ENCODE data around the gene ANAPC2.
A peak's percentile ranks its signal among the peaks of the same experiment; 100 is the strongest.

The ANAPC2 gene

GRCh38 chr9:137217276-137218211 is 29.2 kb upstream of the ANAPC2 start:
- DNase-seq (ENCODE audit: low read depth), result peak; percentile 87
- H3K4me3 ChIP-seq (ENCODE audit: low read length), result peak overlapping the region; percentile 45
- TF ChIP-seq, protein P1, sequence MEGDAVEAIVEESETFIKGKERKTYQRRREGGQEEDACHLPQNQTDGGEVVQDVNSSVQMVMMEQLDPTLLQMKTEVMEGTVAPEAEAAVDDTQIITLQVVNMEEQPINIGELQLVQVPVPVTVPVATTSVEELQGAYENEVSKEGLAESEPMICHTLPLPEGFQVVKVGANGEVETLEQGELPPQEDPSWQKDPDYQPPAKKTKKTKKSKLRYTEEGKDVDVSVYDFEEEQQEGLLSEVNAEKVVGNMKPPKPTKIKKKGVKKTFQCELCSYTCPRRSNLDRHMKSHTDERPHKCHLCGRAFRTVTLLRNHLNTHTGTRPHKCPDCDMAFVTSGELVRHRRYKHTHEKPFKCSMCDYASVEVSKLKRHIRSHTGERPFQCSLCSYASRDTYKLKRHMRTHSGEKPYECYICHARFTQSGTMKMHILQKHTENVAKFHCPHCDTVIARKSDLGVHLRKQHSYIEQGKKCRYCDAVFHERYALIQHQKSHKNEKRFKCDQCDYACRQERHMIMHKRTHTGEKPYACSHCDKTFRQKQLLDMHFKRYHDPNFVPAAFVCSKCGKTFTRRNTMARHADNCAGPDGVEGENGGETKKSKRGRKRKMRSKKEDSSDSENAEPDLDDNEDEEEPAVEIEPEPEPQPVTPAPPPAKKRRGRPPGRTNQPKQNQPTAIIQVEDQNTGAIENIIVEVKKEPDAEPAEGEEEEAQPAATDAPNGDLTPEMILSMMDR (IDR thresholded peaks at IDR 0.05; ENCODE audit: insufficient read depth, low read depth, low read length, missing control alignments), result peak; percentile 21

- TF ChIP-seq, protein P1 (IDR thresholded peaks at IDR 0.05; ENCODE audit: insufficient read depth, low read depth, low read length, missing control alignments), result no peak
- DNase-seq (ENCODE audit: low read depth), result no peak
- no peak overlapping the region for H3K4me3 ChIP-seq (ENCODE audit: low read length)
Measured at GRCh38 chr9:137216188-137216965, 28.0 kb upstream of the ANAPC2 start.

- DNase-seq (ENCODE audit: low read depth), result no peak
- no peak overlapping the region for H3K4me3 ChIP-seq (ENCODE audit: low read length)
- TF ChIP-seq, protein P1 (IDR thresholded peaks at IDR 0.05; ENCODE audit: insufficient read depth, low read depth, low read length, missing control alignments), result no peak
Measured at GRCh38 chr9:137215196-137215986, 27.0 kb upstream of the ANAPC2 start.

GRCh38 chr9:137214620-137215019 is 26.3 kb upstream of the ANAPC2 start:
- TF ChIP-seq, protein P1 (IDR thresholded peaks at IDR 0.05; ENCODE audit: insufficient read depth, low read depth, low read length, missing control alignments), result no peak
- H3K4me3 ChIP-seq (ENCODE audit: low read length), result no peak overlapping the region
- DNase-seq (ENCODE audit: low read depth), result no peak

DNA sequence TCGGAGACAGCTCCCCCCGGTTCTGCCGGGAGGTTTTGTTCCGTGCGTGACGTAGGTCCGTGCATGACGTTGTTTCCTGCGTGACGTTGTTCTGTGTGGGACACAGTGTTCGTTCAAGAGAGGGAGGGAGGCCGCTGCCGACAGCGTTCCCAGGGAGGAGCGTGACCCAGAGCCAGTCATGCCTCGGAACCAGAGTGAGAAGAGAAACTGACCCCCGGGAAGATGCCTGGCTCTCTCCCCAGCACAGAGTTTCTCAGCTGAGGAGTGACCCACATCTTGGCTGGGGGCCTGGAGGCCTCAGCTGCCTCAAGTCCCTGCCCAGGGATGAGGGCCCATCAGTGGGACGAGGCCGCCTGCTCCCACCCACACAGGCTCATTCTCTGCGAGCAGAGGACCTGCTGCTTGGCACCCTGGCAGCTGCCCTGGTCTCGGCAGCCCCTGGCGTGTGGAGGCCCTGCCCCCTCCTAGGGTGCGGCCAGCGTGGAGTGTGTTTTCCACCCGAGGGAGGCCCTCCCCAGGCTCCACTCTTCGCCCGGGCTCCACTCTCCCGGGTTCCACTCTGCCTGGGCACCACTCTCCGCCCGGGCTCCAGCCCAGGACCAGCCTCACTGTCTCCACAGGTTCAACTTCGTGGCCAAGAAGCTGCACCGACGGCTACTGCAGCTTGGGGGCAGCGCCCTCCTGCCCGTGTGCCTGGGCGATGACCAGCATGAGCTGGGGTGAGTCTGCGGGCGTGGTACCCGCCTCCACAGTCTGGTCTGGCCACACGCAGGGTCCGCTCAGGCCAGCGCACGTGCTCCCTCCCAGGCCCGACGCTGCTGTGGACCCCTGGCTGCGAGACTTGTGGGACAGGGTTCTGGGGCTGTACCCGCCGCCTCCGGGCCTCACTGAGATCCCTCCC is 25.1 kb upstream of the ANAPC2 start:
- TF ChIP-seq, protein P1 (IDR thresholded peaks at IDR 0.05; ENCODE audit: insufficient read depth, low read depth, low read length, missing control alignments), result peak; percentile 19
- no peak overlapping the region for H3K4me3 ChIP-seq (ENCODE audit: low read length)
- no peak for DNase-seq (ENCODE audit: low read depth)

GRCh38 chr9:137212520-137212919 is 24.2 kb upstream of the ANAPC2 start:
- TF ChIP-seq, protein P1 (IDR thresholded peaks at IDR 0.05; ENCODE audit: insufficient read depth, low read depth, low read length, missing control alignments), result no peak
- DNase-seq (ENCODE audit: low read depth), result no peak
- H3K4me3 ChIP-seq (ENCODE audit: low read length), result no peak overlapping the region
